HEK293 (cell line): ENCODE results near the gene KLHL17.
A peak's percentile ranks its signal among the peaks of the same experiment; 100 is the strongest.

ENCODE experiments used
- CTCF ChIA-PET: fragments of 350-600 bp; formaldehyde crosslinking; extraction: SDS; loops from one replicate; lab custom pipeline; 2021; ENCODE audit warnings: antibody characterized with exemption; lab: Yijun Ruan, JAX
- POLR2A ChIA-PET: fragments of 300-600 bp; formaldehyde crosslinking; extraction: SDS; loops from one replicate; lab custom pipeline; 2020; ENCODE audit warnings: antibody characterized with exemption, inconsistent platforms; lab: Yijun Ruan, JAX
- H3K27ac ChIP-seq: fragments of 200-500 bp; sonication (Bioruptor generic); 2 replicates; pipeline ENCODE4 v1.5.1; 2014; ENCODE audit warnings: low read depth, low read length, control low read depth, inconsistent platforms; ENCODE audit errors: extremely low read depth
- H3K36me3 ChIP-seq, 2 experiments: fragments of 200-500 bp in 1 of 2; sonication (Bioruptor generic) in 1 of 2; 1 replicate in 1 of 2; 2 replicates in 1 of 2; pipeline ENCODE4 v1.5.1; 2014 to 2017; ENCODE audit warnings: inconsistent platforms in 2 of 2, low read length in 2 of 2; ENCODE audit not compliant: control insufficient read depth in 2 of 2, insufficient read depth in 1 of 2
- H3K4me1 ChIP-seq: fragments of 200-500 bp; sonication (Bioruptor generic); 2 replicates; pipeline ENCODE4 v1.5.1; 2014; ENCODE audit warnings: mild to moderate bottlenecking, low read length, inconsistent platforms; ENCODE audit not compliant: control insufficient read depth, insufficient read depth
- H3K4me3 ChIP-seq: 2 replicates; pipeline ENCODE4 v1.5.1; 2011; ENCODE audit warnings: low read depth, mild to moderate bottlenecking, control low read depth, low read length, moderate library complexity
- H3K9me3 ChIP-seq: fragments of 200-500 bp; sonication (Bioruptor generic); 2 replicates; pipeline ENCODE4 v1.5.1; 2014; ENCODE audit warnings: low read depth, low read length, inconsistent platforms; ENCODE audit not compliant: control insufficient read depth, insufficient read depth
- GLIS1 ChIP-seq: fragments of 450-650 bp; formaldehyde crosslinking; IDR thresholded peaks from 2 replicates; pipeline ENCODE4 v1.5.1; 2016; ENCODE audit warnings: missing biosample characterization, missing genetic modification characterization
- GLIS2 ChIP-seq: fragments of 450-650 bp; formaldehyde crosslinking; IDR thresholded peaks from 2 replicates; pipeline ENCODE4 v1.5.1; 2016; ENCODE audit warnings: missing biosample characterization, missing genetic modification characterization
- KLF1 ChIP-seq: fragments of 450-650 bp; formaldehyde crosslinking; IDR thresholded peaks from 2 replicates; pipeline ENCODE4 v1.5.1; 2016; ENCODE audit warnings: missing biosample characterization, missing genetic modification characterization
- PATZ1 ChIP-seq: fragments of 450-650 bp; formaldehyde crosslinking; IDR thresholded peaks from 2 replicates; pipeline ENCODE4 v1.5.1; 2016; ENCODE audit warnings: missing biosample characterization, missing genetic modification characterization
- PRDM10 ChIP-seq: fragments of 450-650 bp; formaldehyde crosslinking; IDR thresholded peaks from 2 replicates; pipeline ENCODE4 v1.5.1; 2016; ENCODE audit warnings: missing biosample characterization, missing genetic modification characterization
- SCRT1 ChIP-seq: fragments of 450-650 bp; formaldehyde crosslinking; IDR thresholded peaks from 2 replicates; pipeline ENCODE4 v1.5.1; 2016; ENCODE audit warnings: missing biosample characterization, missing genetic modification characterization, borderline replicate concordance
- TCF7L2 ChIP-seq: IDR thresholded peaks from 2 replicates; pipeline ENCODE4 v1.6.1; 2011; ENCODE audit warnings: low read depth, mild to moderate bottlenecking, inconsistent platforms, low read length, moderate library complexity, borderline replicate concordance
- ZBTB10 ChIP-seq: fragments of 450-650 bp; formaldehyde crosslinking; IDR thresholded peaks from 2 replicates; pipeline ENCODE4 v1.5.1; 2016; ENCODE audit warnings: missing biosample characterization, missing genetic modification characterization
- ZBTB48 ChIP-seq: fragments of 450-650 bp; formaldehyde crosslinking; IDR thresholded peaks from 2 replicates; pipeline ENCODE4 v1.5.1; 2016; ENCODE audit warnings: missing biosample characterization, missing genetic modification characterization
- ZFP69B ChIP-seq: fragments of 450-650 bp; formaldehyde crosslinking; IDR thresholded peaks from 2 replicates; pipeline ENCODE4 v1.5.1; 2016; ENCODE audit warnings: missing biosample characterization, missing genetic modification characterization
- ZNF121 ChIP-seq: fragments of 450-650 bp; formaldehyde crosslinking; IDR thresholded peaks from 2 replicates; pipeline ENCODE4 v1.5.1; 2016; ENCODE audit warnings: missing biosample characterization, missing genetic modification characterization
- ZNF223 ChIP-seq: fragments of 450-650 bp; formaldehyde crosslinking; IDR thresholded peaks from 2 replicates; pipeline ENCODE4 v1.5.1; 2016; ENCODE audit warnings: missing biosample characterization, missing genetic modification characterization
- ZNF549 ChIP-seq: fragments of 450-650 bp; IDR thresholded peaks from 2 replicates; pipeline ENCODE4 v1.5.1; 2018; ENCODE audit warnings: missing biosample characterization, missing genetic modification characterization, mild to moderate bottlenecking, inconsistent platforms, moderate library complexity
- ZNF600 ChIP-seq: fragments of 450-650 bp; formaldehyde crosslinking; IDR thresholded peaks from 2 replicates; pipeline ENCODE4 v1.5.1; 2016; ENCODE audit warnings: missing biosample characterization, missing genetic modification characterization
- ZNF692 ChIP-seq: fragments of 450-650 bp; formaldehyde crosslinking; IDR thresholded peaks from 2 replicates; pipeline ENCODE4 v1.5.1; 2016; ENCODE audit warnings: missing biosample characterization, missing genetic modification characterization

The KLHL17 gene

GRCh38 chr1:1013105-1013921 is 52.9 kb downstream of the KLHL17 start, which contains the start of gene ISG15 (continued):
- TF ChIP-seq SCRT1 (tag by site-specific recombination) (peak; percentile 60; the same call in 1 of the 2 replicates), GLIS1 (tag by site-specific recombination) (peak; percentile 48; the same call in 1 of the 2 replicates)
- TF ChIP-seq, all 188 proteins: peak for 37

GRCh38 chr1:1013922-1014648 is 53.7 kb downstream of the KLHL17 start:
- no peak overlapping the region for H3K27ac ChIP-seq
- POLR2A ChIA-PET = interaction anchor here (0.5 to 2.2 kb wide), 7 partner anchors 11 to 242 kb away, joined by 3 to 11 read pairs (median 4); partner anchors contain the start of genes HES4 and RNF223
- no peaks in the 10 kb centered on the region for H3K4me1 ChIP-seq

GRCh38 chr1:1014799-1015681 is 54.7 kb downstream of the KLHL17 start:
- Histone ChIP-seq H3K9me3 (no peaks in the 10 kb centered on the region), H3K4me3 (no peak overlapping the region), H3K36me3 (peaks cover 0 to 4% of the 10 kb centered on the region in 2 experiments; a peak in 2 of 3 replicates), H3K4me1 (no peaks in the 10 kb centered on the region), H3K27ac (no peak overlapping the region)
- CTCF ChIA-PET = interaction anchor here (0.6 to 3.0 kb wide), 7 partner anchors 8 to 424 kb away, joined by 3 to 20 read pairs (median 4); no protein-coding TSS in a partner anchor
- TF ChIP-seq ZNF692 (tag by site-specific recombination) = peak; percentile 42; the same call in 1 of the 2 replicates
- TF ChIP-seq ZNF600 (tag by site-specific recombination) = peak; percentile 62
- TF ChIP-seq ZFP69B (tag by site-specific recombination) = peak; percentile 51; the same call in 1 of the 2 replicates
- no peak for TF ChIP-seq ZNF121 (tag by site-specific recombination)
- peak; percentile 64 for TF ChIP-seq GLIS1 (tag by site-specific recombination)
- TF ChIP-seq TCF7L2 = no peak
- peak; percentile 51; the same call in 1 of the 2 replicates for TF ChIP-seq PATZ1 (tag by site-specific recombination)
- TF ChIP-seq GLIS2 (tag by site-specific recombination) = peak; percentile 59
- 0 out of 2 replicates have a peak, but pooled peaks have one; percentile 21 for TF ChIP-seq ZBTB48 (tag by site-specific recombination)
- TF ChIP-seq ZNF223 (tag by site-specific recombination) = no peak
- peak; percentile 63 for TF ChIP-seq PRDM10 (tag by site-specific recombination)
- 0 out of 2 replicates have a peak, but pooled peaks have one; percentile 40 for TF ChIP-seq ZBTB10 (tag by site-specific recombination)
- no peak for TF ChIP-seq KLF1 (tag by site-specific recombination)
- POLR2A ChIA-PET = interaction anchor here (0.8 to 2.2 kb wide), 3 partner anchors 13 to 19 kb away, joined by 3 to 11 read pairs (median 3); no protein-coding TSS in a partner anchor

More at GRCh38 chr1:1013922-1014648, 53.7 kb downstream of the KLHL17 start:
- TF ChIP-seq ZNF600 (tag by site-specific recombination) (peak; percentile 93), ZNF549 (tag by site-specific recombination) (no peak)
- H3K9me3 ChIP-seq = no peaks in the 10 kb centered on the region
- CTCF ChIA-PET = interaction anchor here (0.8 to 3.0 kb wide), 4 partner anchors 12 to 237 kb away, joined by 3 to 20 read pairs (median 4); no protein-coding TSS in a partner anchor
- H3K36me3 ChIP-seq = peaks cover 0 to 4% of the 10 kb centered on the region in 2 experiments; a peak in 2 of 3 replicates
- H3K4me3 ChIP-seq = no peak overlapping the region
